GM12892 (cell line): ENCODE measurements around the gene DLX2.
"Not testable (repeated sequence)": the region's sequence is repeated elsewhere in the genome, so short reads cannot be mapped to it uniquely, and the experiment has no call there.

Experiments used
- DNase-seq: peaks from one replicate; pipeline ENCODE4 v3.0.0; 2011; ENCODE audit not compliant: insufficient read length
- FAIRE-seq: peaks from 2 replicates; lab custom pipeline; 2011; peaks lifted over from hg19 to GRCh38; lab: Jason Lieb, UNC
- POLR2A ChIP-seq: IDR thresholded peaks from 2 replicates; pipeline ENCODE4 v1.6.1; 2011; ENCODE audit warnings: low read depth, low read length, control low read depth
- POLR2AphosphoS5 ChIP-seq: IDR thresholded peaks from 2 replicates; pipeline ENCODE4 v1.6.1; 2011; ENCODE audit warnings: low read depth, low read length, control low read depth
- TAF1 ChIP-seq: IDR thresholded peaks from 2 replicates; pipeline ENCODE4 v1.6.1; 2011; ENCODE audit warnings: low read depth, mild to moderate bottlenecking, control low read depth, low read length, borderline replicate concordance

DLX2 gene

DNA sequence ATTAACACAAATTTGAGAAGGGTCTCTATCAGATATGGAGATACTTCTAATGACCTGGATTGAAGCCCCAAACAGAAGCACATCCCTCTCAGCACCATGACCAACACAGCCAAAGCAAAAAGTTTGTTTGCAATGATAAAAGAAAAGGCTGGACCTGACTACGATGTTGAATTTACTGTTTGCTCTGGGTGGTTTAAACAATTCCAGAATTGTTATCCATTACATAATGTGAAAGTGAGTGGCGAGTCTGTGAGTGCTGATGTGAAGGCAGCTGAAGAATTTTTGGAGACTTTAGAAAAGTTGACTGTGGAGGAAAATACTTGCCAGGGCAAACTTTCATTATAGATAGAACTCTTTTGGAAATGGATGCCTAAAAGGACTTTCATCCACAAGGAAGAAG is 17.4 kb upstream of the DLX2 start:
- no peak for DNase-seq
- FAIRE-seq, result no peak
- TF ChIP-seq POLR2AphosphoS5, result no peak
- TF ChIP-seq TAF1, result no peak

DNA sequence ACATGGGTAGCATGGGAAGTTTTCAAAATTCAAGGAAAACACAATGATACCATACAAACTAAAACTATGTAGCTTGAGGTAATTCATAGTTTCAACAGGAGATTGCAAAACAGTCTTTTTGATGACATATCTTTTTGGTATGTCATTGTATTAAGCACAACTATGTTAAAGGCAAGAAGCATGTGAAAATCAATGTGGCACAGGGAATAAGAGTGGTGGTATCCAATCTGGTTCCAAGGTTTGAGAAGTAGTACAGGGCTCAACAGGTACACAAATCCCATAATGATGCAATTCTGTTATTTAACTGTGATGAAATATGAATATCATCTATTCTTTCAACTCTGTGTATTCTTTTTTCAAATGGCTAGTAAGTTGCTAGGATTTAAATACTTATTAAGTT is 16.4 kb upstream of the DLX2 start:
- TF ChIP-seq POLR2AphosphoS5 (no peak), POLR2A (no peak), TAF1 (no peak)
- DNase-seq, result no peak
- FAIRE-seq, result no peak

DNA sequence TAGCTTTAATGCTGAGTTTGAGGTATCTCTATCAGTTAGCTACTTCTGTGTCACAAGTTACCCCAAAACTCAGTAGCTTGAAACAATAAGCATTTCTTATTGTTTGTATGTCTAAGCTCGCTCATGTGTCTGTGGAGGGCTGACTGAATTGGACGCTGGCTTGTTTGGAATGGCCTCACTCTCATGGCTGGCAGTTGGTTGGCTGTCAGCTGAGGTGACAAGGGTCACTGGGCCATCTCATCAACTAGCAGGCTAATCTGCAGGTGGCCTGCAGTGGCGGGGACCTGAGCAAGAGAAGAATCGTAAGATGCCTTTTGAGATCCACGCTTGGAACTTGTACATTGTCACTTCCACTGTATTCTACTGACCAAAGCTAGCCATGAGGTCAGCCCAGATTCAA is 13.4 kb upstream of the DLX2 start:
- TF ChIP-seq POLR2A, result no peak
- no peak for TF ChIP-seq TAF1
- TF ChIP-seq POLR2AphosphoS5, result no peak
- DNase-seq (no peak), FAIRE-seq (no peak)

DNA sequence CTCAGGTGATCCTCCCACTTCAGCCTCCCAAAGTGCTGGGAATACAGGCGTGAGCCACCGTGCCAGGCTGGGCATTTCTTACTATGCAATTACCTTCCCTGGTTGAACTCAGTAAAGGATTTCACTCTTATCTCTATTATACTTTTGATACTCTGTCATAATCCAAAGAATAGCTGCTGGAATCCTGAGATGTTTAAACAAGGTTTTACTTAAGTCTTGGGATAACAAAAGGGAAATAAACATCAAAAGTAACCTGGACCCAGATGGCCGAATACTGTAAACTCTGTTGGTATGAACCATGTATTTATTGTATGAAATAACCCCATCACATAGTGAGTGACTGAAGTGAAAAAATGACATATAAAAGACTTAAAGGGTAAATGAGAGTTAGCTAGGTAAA is 11.9 kb upstream of the DLX2 start:
- no peak for TF ChIP-seq POLR2A
- TF ChIP-seq TAF1, result no peak
- no peak for TF ChIP-seq POLR2AphosphoS5
- DNase-seq (no peak), FAIRE-seq (no peak)

DNA sequence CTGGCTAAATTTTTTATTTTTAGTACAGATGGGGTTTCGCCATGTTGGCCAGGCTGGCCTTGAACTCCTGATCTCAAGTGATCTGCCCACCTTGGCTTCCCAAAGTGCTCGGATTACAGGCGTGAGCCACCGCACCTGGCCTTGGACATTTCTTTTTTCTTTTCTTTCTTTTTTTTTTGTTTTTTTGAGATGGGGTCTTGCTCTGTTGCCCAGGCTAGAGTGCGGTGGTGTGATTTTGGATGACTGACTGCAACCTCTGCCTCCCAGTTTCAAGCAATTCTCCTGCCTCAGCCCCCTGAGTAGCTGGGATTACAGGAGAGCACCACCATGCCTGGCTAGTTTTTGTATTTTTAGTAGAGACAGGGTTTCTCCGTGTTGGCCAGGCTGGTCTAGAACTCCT is 11.5 kb upstream of the DLX2 start:
- FAIRE-seq, DNase-seq: not testable (repeated sequence)

DNA sequence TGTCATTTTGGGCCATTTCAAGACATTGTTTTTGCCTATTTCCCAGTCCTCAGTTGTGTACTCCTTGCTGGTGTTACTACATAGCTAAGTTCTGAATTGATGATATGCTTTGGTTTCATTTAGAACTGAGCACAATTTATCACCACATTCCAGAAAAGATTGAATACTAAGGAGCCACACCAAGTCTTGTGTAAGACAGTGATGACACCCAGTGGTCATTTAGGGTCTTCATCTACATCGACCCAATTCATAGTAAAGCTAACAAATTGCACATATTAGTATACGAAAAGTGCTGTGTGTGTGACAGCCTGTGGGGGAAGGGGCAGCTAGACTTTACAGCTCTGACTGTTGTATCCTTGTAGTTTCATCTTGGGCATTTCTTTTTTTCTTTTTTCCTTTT is 10.9 kb upstream of the DLX2 start:
- FAIRE-seq (peak; percentile 27), DNase-seq (no peak)
- TF ChIP-seq TAF1 (no peak), POLR2A (no peak), POLR2AphosphoS5 (no peak)

DNA sequence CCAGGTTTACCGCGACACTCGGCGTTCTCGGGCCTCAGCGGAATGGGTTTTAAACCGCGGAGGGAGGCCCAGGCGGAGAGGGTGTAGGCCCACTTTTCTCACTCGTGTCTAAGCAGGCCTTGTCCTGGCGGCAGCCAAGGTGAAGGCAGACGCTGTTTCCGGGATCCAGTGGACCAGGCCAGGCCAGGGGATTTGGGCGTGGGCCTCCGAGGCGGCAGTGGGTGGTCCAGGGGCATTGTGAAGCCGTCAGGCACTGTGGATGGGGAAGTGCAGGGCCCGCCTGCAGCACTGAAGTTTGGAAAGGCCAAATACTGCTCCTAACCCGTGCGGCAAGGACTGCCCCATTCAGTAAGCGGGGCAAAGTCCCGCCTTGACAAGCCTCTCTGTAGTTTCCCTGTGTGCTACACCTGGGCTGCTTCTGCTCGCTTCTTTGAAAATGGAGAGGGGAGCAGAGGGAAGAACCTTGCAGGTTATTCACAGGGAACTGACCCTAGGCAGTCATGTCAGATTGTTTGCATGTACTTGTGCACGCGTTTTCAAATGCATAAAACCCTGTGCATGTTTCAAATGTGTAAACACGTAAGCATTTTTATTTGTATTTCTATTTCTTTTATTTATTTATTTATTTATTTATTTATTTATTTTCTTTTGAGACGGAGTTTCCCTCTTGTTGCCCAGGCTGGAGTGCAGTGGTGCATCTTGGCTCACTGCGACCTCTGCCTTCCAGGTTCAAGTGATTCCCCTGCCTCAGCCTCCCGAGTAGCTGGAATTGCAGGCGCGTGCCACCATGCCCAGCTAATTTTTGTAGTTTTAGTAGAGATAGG is 7.5 kb upstream of the DLX2 start:
- FAIRE-seq, result no peak
- DNase-seq, result no peak
- TF ChIP-seq POLR2A, result no peak
- TF ChIP-seq TAF1, result no peak
- no peak for TF ChIP-seq POLR2AphosphoS5

DNA sequence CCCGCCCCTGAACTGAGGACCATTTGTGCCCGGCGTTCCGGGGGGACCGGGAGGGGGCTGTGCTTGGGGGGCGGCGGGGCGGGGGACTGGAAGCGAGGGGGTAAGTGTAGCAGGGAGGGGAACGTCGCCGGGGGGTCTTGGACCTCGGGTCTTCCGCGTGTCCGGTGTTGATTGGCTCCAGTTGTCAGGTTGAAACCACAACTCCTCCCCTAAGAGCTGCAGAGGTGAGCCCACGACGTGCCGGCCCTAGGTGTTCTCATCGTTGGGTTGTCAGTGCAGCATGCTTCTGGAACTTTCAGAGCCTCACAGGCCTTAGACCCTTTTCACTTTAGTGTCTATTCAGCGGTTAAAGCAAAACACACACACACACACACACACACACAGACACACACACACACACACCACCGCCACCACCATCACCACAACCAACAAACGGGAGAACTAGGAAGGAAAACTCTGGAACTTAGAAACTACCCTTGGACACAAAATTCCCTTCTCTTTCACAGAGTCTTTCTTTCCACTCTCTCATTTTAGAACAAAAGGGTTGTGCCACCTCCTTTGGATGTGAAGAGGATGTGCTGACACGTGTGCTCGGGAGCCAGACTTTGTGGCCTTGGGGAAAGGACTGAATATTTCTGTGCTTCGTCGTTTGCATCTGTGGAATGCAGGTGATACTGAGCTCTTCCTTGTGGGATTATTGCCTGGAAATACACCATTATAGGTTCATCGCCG is 6.7 kb upstream of the DLX2 start:
- FAIRE-seq (no peak), DNase-seq (no peak)
- TF ChIP-seq POLR2AphosphoS5, result no peak
- TF ChIP-seq POLR2A, result no peak
- no peak for TF ChIP-seq TAF1

DNA sequence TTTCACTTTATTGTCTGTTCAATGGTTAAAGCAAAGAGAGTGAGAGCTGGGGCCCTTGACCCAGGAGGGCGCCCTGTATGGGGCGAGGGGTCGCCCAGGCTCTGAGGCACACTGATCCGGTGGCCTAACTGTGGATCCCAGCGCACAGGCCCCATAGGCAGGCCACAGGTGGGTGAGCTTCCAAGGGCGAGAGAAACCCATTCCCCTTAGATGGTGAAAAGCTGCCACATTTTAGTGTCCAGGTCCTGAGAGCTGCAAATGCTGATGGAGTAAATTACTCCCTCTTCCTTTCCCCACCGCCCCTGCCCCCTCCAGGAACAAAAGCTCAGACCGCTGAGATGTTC is 5.9 kb upstream of the DLX2 start:
- TF ChIP-seq TAF1 (no peak), POLR2A (no peak), POLR2AphosphoS5 (no peak)
- DNase-seq, result no peak
- FAIRE-seq, result no peak

DNA sequence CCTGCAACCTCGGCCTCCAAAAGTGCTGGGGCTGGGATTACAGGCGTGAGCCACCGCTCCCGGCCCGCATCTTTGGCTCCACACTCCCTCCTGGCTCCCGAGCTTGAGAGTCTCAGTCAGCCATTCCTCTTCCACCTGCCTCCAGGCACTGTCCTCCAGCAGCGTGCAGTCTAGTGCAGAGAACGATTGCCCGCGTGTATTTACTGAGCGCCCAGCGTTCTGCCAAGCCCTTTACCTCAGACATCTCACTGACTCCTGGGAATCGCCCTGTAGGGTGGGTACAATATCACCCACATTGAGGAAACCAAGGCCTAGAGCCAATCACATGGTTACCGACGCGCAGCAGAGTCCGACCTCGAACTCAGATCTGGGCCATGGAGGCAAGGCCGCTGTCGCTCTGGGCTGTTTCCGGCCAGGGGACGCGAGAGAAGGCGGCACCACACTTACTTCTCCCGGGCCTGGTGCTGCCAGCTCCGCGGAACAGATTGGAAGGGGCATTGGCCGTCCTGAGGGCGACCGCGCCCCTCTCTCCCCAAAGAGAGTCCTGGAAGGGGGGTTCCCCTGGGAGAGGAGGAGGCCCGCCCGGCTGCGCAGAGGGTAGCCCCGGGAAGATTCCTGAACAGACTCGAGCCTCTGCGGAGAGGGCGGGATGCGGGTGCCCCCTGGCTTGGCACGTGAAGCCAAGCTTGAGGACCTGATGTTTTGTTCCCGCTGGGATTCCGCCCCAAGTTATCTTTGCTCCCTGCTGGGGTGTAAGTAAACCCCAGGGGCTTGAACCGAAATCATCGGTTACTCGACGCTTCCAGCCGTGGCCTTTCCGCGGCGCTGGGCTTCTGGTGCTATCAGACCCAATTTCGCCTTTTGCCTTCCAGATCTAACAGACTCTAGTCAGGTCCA is 5.2 kb upstream of the DLX2 start:
- no peak for DNase-seq
- TF ChIP-seq POLR2AphosphoS5 (no peak), TAF1 (no peak), POLR2A (no peak)
- FAIRE-seq, result no peak

DNA sequence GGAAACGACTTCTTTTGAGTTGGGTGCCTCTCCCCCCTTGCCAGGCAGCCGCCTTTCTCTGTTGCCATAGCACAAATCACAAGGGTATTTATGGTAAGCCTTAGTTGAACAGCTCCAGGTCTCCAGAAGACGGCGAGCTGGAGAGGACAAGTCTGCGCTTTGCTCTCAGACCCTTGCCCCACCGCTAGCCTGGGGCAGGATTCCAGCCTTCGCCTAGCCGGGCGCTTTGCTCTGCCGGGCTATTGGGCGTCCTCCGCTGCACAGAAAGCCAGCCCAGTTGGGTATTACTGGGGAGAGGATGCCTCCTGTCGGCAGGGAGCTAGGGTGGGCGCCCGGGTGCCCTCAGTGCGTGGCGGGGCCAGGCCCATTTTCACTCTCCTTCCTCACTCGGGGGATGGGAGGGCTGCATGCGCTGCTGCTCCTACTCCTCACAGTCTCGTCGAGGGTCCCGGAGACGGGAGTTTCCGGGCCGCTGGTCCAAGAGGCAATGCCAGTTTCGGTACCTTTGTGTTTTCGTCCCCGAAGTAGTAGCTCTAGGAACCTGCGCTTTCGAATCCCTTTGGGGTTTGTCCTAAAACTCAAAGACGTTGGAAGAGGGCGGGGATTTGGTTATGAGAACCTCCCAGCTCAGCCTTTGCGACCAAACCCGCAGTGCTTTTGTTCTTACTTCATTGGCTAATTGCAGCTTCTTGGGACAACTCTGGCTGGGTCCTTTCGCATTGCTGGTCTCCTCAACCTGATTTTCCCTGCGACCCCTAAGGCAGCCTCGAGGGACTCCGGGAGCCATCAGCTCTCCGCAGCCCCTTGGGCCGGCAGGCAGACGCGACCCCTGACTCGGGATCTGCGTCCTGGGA is 3.6 kb upstream of the DLX2 start:
- DNase-seq, result no peak
- no peak for TF ChIP-seq POLR2AphosphoS5
- TF ChIP-seq POLR2A, result no peak
- TF ChIP-seq TAF1, result no peak
- no peak for FAIRE-seq

DNA sequence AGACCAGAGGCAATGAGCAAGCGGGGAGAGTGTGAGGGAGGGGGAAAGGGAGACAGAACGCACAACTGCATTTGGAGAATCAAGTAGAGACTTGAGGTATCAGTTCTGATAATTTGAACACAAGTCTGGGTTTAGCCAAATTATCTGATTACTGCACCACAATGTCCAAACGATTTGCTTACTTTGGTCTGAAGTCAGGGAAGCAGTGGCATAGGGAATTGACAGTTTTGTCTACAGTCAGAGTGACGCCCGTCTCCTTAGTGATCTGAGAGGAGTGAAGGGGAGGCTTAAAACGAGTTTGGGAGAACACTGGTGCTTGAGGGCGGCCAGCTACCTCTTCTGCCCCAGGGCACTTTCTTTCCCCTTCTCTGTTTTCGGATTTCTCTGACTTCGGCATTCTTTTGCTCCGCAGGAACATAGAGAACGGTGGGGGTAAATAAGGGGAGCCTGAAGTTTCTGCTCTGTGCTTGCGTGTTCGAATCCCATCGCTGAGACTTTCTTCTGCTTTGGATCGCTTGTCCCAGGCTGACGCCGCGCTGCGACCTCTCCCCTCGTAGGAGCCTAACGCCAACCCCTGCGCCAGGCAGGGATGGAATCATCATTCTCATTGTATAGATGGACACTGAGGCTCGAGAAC is 2.9 kb upstream of the DLX2 start:
- no peak for TF ChIP-seq TAF1
- no peak for TF ChIP-seq POLR2A
- FAIRE-seq (no peak), DNase-seq (no peak)
